ENCODE data around the gene UBAC2. TPM values are rescaled to one million over a fixed set of nuclear protein-coding genes. Genes with fewer than 3 reads are reported as not detected.

Gene UBAC2
- total RNA-seq, 3 donors from 2014 or later, result 57.4 to 74.2 (median 67.5) TPM

- no peaks in the 10 kb centered on the region for H3K9me3 ChIP-seq
- no peaks in the 10 kb centered on the region for H3K4me1 ChIP-seq (ENCODE audit: low read depth)
- H3K36me3 ChIP-seq (ENCODE audit: low read depth), result no peaks in the 10 kb centered on the region
- ATAC-seq, result no peak
- TF ChIP-seq CTCF (IDR thresholded peaks at IDR 0.05), result no peak
- intact Hi-C loops (cut with DNase I, micrococcal nuclease), result no loop called here
- DNase-seq, result no peak
- H3K4me3 ChIP-seq, result no peak overlapping the region
Measured at GRCh38 chr13:99327126-99327525, 126.5 kb downstream of the UBAC2 start.

GRCh38 chr13:99327761-99328160 is 127.1 kb downstream of the UBAC2 start:
- Histone ChIP-seq H3K4me3 (no peak overlapping the region), H3K36me3 (ENCODE audit: low read depth) (no peaks in the 10 kb centered on the region), H3K4me1 (ENCODE audit: low read depth) (no peaks in the 10 kb centered on the region), H3K9me3 (no peaks in the 10 kb centered on the region)
- no peak for TF ChIP-seq CTCF (IDR thresholded peaks at IDR 0.05)
- ATAC-seq, result no peak
- intact Hi-C loops (cut with DNase I, micrococcal nuclease), result no loop called here
- no peak for DNase-seq

GRCh38 chr13:99329477-99329876 is 128.8 kb downstream of the UBAC2 start:
- no peak for DNase-seq
- intact Hi-C loops (cut with DNase I, micrococcal nuclease), result no loop called here
- no peak for TF ChIP-seq CTCF (IDR thresholded peaks at IDR 0.05)
- H3K9me3 ChIP-seq, result no peaks in the 10 kb centered on the region
- no peaks in the 10 kb centered on the region for H3K4me1 ChIP-seq (ENCODE audit: low read depth)
- no peaks in the 10 kb centered on the region for H3K36me3 ChIP-seq (ENCODE audit: low read depth)
- no peak overlapping the region for H3K4me3 ChIP-seq
- no peak for ATAC-seq

GRCh38 chr13:99330942-99331341 is 130.3 kb downstream of the UBAC2 start:
- ATAC-seq, result no peak
- intact Hi-C loops (cut with DNase I, micrococcal nuclease), result no loop called here
- no peaks in the 10 kb centered on the region for H3K9me3 ChIP-seq
- DNase-seq, result no peak
- no peaks in the 10 kb centered on the region for H3K4me1 ChIP-seq (ENCODE audit: low read depth)
- no peak for TF ChIP-seq CTCF (IDR thresholded peaks at IDR 0.05)
- H3K36me3 ChIP-seq (ENCODE audit: low read depth), result no peaks in the 10 kb centered on the region
- H3K4me3 ChIP-seq, result no peak overlapping the region

GRCh38 chr13:99331881-99332293 is 131.2 kb downstream of the UBAC2 start:
- no peak for DNase-seq
- Histone ChIP-seq H3K36me3 (ENCODE audit: low read depth) (no peaks in the 10 kb centered on the region), H3K4me1 (ENCODE audit: low read depth) (no peaks in the 10 kb centered on the region), H3K4me3 (no peak overlapping the region), H3K9me3 (no peaks in the 10 kb centered on the region)
- intact Hi-C loops (cut with DNase I, micrococcal nuclease), result no loop called here
- ATAC-seq, result peak; percentile 40
- TF ChIP-seq CTCF (IDR thresholded peaks at IDR 0.05), result no peak

- intact Hi-C loops (cut with DNase I, micrococcal nuclease), result no loop called here
- no peak for DNase-seq
- Histone ChIP-seq H3K4me1 (ENCODE audit: low read depth) (no peaks in the 10 kb centered on the region), H3K36me3 (ENCODE audit: low read depth) (no peaks in the 10 kb centered on the region), H3K4me3 (no peak overlapping the region), H3K9me3 (no peaks in the 10 kb centered on the region)
- no peak for TF ChIP-seq CTCF (IDR thresholded peaks at IDR 0.05)
- ATAC-seq, result no peak
Measured at GRCh38 chr13:99332456-99332855, 131.8 kb downstream of the UBAC2 start.
